Osteocyte (in vitro differentiated cells): ENCODE measurements around the gene JHY. TPM values are rescaled to one million over a fixed set of nuclear protein-coding genes. Genes with fewer than 3 reads are reported as not detected.

Experiments
- DNase-seq: peaks from one replicate; pipeline ENCODE4 v3.0.0; 2021; ENCODE audit warnings: mixed read lengths; ENCODE audit not compliant: unreplicated experiment; ENCODE audit errors: extremely low spot score
- H3K27ac Mint-ChIP-seq: one replicate; pipeline ENCODE4 v1.8.0; 2021; ENCODE audit warnings: mild to moderate bottlenecking, mixed read lengths; ENCODE audit not compliant: unreplicated experiment
- H3K27me3 Mint-ChIP-seq: one replicate; pipeline ENCODE4 v1.8.0; 2021; ENCODE audit warnings: mixed read lengths; ENCODE audit not compliant: unreplicated experiment
- H3K36me3 Mint-ChIP-seq: one replicate; pipeline ENCODE4 v1.8.0; 2021; ENCODE audit warnings: mixed read lengths; ENCODE audit not compliant: unreplicated experiment
- H3K4me1 Mint-ChIP-seq: one replicate; pipeline ENCODE4 v1.8.0; 2021; ENCODE audit warnings: mixed read lengths; ENCODE audit not compliant: unreplicated experiment
- H3K4me3 Mint-ChIP-seq: one replicate; pipeline ENCODE4 v1.8.0; 2021; ENCODE audit warnings: mild to moderate bottlenecking, moderate library complexity, mixed read lengths; ENCODE audit not compliant: unreplicated experiment
- H3K9me3 Mint-ChIP-seq: one replicate; pipeline ENCODE4 v1.8.0; 2021; ENCODE audit warnings: mixed read lengths; ENCODE audit not compliant: unreplicated experiment
- total RNA-seq: library from RNA; stranded (reverse); gene quantifications from 2 replicates; pipeline ENCODE4 v1.2.1, GENCODE V29; 2021
- TF ChIP-seq, protein P1 (sequence below): fragments of 200-600 bp; sonication (generic); IDR thresholded peaks from 2 replicates; pipeline ENCODE4 v1.5.0; 2021; ENCODE audit warnings: antibody characterized with exemption, mild to moderate bottlenecking, moderate library complexity

Gene JHY
- total RNA-seq, 1 donor from 2014 or later, result 8.6 TPM

DNA sequence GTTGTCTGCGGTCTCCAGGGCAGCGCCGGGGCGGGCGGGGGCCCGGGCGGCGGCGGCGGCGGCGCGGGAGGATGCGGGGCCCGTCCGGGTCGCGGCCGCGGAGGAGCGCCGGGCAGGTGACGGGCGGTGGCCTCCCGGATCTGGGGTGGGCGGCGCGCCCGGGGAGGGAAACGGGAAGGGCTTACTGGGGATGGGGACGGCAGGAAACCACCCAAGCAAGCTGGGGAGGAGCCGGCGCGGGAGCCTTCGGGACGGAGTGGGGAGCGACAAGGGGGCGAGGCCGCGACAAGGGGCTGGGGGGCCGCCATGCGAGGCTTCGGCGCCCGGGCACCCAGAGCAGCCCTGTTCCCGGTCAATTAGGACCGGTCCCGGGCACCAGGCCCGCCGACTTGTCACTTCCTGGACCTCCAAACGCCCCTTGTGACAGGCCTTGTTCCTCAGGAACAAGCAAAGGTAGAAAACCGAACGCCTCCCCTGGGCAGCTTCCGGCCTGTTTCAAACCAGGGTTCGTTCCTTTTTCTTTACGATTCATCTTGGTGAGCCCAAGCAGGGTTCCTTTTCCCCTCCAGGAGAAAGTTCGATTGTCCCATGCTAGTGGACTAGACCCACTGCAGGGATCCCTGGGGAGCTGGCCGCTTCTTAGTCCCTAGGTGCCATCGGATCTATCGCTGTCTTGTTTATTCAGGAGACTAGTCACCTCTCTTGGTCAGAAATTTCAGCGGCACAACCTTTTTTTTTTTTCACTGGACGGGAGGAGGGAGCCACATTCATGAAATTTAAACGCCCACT, 492 bp downstream of the JHY start:
- H3K36me3 Mint-ChIP-seq, result peaks cover 15% of the 10 kb centered on the region
- no peaks in the 10 kb centered on the region for H3K9me3 Mint-ChIP-seq
- TF ChIP-seq, protein P1, sequence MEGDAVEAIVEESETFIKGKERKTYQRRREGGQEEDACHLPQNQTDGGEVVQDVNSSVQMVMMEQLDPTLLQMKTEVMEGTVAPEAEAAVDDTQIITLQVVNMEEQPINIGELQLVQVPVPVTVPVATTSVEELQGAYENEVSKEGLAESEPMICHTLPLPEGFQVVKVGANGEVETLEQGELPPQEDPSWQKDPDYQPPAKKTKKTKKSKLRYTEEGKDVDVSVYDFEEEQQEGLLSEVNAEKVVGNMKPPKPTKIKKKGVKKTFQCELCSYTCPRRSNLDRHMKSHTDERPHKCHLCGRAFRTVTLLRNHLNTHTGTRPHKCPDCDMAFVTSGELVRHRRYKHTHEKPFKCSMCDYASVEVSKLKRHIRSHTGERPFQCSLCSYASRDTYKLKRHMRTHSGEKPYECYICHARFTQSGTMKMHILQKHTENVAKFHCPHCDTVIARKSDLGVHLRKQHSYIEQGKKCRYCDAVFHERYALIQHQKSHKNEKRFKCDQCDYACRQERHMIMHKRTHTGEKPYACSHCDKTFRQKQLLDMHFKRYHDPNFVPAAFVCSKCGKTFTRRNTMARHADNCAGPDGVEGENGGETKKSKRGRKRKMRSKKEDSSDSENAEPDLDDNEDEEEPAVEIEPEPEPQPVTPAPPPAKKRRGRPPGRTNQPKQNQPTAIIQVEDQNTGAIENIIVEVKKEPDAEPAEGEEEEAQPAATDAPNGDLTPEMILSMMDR, result no peak
- H3K27ac Mint-ChIP-seq, result peak overlapping the region; percentile 94
- peak; percentile 85 for DNase-seq
- H3K27me3 Mint-ChIP-seq, result peaks cover 7% of the 10 kb centered on the region
- H3K4me3 Mint-ChIP-seq, result peak overlapping the region; percentile 80
- peaks cover 21% of the 10 kb centered on the region for H3K4me1 Mint-ChIP-seq

DNA sequence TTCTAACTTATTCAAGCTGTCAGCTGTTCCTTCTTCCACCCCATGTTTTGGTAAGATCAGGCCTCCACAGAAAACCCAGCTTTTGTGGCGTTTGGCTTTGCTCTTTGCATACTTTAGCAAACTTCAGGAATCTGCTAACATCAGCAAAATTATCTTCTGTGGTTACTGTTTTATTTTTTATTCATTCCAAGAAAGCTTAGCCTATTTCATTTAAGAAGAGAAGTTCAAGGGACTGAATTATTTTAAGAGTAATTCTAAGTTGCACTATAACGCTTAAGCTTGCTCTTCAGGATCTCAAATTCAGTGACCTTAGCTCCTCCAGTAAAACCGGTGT, 1.1 kb downstream of the JHY start:
- no peak for DNase-seq
- TF ChIP-seq, protein P1, result no peak

DNA sequence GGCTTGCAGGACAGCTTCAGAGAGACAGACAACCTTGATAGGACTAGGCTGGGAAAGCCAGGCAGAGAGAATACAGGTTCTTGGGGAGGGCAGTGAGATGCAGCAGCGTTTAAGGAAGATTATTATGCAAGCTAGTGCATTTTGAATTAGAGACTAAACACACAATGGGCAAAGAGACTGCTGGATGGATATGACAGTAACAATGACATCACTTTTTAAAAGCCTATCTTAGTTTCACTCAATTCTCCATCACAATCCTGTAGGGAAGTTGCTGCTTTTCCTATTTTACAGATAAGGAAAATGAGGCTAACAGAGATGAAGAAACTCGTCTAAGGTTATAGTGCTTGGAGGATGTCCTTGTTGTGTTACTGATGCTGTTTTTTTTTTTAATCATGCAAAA, 5.6 kb downstream of the JHY start:
- H3K4me3 Mint-ChIP-seq, result no peak overlapping the region
- no peaks in the 10 kb centered on the region for H3K27me3 Mint-ChIP-seq
- peaks cover 27% of the 10 kb centered on the region for H3K36me3 Mint-ChIP-seq
- TF ChIP-seq, protein P1, result no peak
- DNase-seq, result no peak
- peaks cover 17% of the 10 kb centered on the region for H3K4me1 Mint-ChIP-seq
- no peaks in the 10 kb centered on the region for H3K9me3 Mint-ChIP-seq
- no peak overlapping the region for H3K27ac Mint-ChIP-seq

More for the DNA sequence above, 1.1 kb downstream of the JHY start:
- no peaks in the 10 kb centered on the region for H3K9me3 Mint-ChIP-seq
- peak overlapping the region; percentile 94 for H3K27ac Mint-ChIP-seq
- H3K4me3 Mint-ChIP-seq, result peak overlapping the region; percentile 80
- peaks cover 7% of the 10 kb centered on the region for H3K27me3 Mint-ChIP-seq
- peaks cover 21% of the 10 kb centered on the region for H3K4me1 Mint-ChIP-seq
- peaks cover 15% of the 10 kb centered on the region for H3K36me3 Mint-ChIP-seq

DNA sequence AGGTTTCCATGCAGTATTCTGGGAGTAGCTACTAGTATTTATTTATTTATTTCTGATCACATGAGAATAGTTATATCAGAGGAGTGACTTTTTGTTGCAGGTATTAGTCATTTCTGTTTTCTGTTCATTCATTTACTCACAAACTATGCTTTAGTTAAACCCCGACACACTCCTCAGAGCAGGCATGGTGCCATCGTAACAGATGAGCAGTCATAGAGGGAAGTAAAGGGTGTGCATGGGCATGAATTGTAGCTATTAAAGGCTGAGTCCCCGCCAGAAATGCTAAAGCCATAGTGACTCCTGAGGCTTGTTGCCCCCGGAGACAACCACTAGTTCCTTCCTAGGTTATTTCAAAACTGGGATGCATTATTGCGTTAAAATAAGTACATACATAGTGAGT, 10.6 kb downstream of the JHY start:
- Mint-ChIP-seq H3K27me3 (no peaks in the 10 kb centered on the region), H3K27ac (no peak overlapping the region), H3K9me3 (no peaks in the 10 kb centered on the region), H3K4me3 (no peak overlapping the region), H3K4me1 (no peaks in the 10 kb centered on the region), H3K36me3 (peaks cover 20% of the 10 kb centered on the region)
- TF ChIP-seq, protein P1, result no peak
- no peak for DNase-seq

DNA sequence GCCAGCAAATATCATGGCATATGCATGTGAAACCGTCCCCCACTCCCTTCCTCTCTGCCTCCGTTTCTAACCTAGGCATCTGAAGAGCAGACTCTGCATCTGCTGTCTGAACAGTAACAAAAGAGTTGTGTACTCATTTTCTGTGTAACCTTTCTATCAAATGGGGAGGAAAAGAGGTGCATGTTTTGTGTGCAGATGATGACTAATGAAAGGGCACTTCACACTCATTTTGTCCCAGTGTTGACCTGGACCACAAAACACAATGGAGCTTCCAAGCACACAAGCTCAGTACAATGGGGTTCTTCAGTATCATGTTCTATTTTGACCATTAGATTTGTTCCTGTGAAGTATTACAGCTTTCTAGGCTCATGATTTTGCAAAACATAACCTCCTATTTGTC, 13.0 kb downstream of the JHY start:
- peaks cover 3% of the 10 kb centered on the region for H3K4me1 Mint-ChIP-seq
- no peaks in the 10 kb centered on the region for H3K27me3 Mint-ChIP-seq
- peaks cover 17% of the 10 kb centered on the region for H3K36me3 Mint-ChIP-seq
- no peak overlapping the region for H3K27ac Mint-ChIP-seq
- no peaks in the 10 kb centered on the region for H3K9me3 Mint-ChIP-seq
- no peak for DNase-seq
- TF ChIP-seq, protein P1, result no peak
- no peak overlapping the region for H3K4me3 Mint-ChIP-seq
